Tibial nerve (tissue), 4 donors: ENCODE measurements around the gene YAE1. TPM values are rescaled to one million over a fixed set of nuclear protein-coding genes. Genes with fewer than 3 reads are reported as not detected.

Experiments used
- DNase-seq, 2 donors: peaks; one replicate each; pipeline ENCODE4 v3.0.0-alpha.2; 2019; ENCODE audit warnings: low spot score in 2 of 2
- H3K27ac ChIP-seq, 4 donors: fragments of 200-600 bp; sonication (generic) in 3 of 4; one replicate each; pipeline ENCODE4 v1.5.1; 2017 to 2019; ENCODE audit warnings: mild to moderate bottlenecking in 1 of 4
- H3K27me3 ChIP-seq, 2 donors: fragments of 200-600 bp; sonication (generic) in 1 of 2; one replicate each; pipeline versions ENCODE4 v1.5.1 to v1.6.0; 2017 to 2019
- H3K36me3 ChIP-seq, 3 donors: fragments of 200-600 bp; sonication (generic); one replicate each; pipeline ENCODE4 v1.5.1; 2018 to 2019
- H3K4me1 ChIP-seq, 4 donors: fragments of 200-600 bp; sonication (generic) in 3 of 4; one replicate each; pipeline ENCODE4 v1.5.1; 2017 to 2019
- H3K4me3 ChIP-seq, 4 donors: fragments of 200-600 bp; sonication (generic) in 3 of 4; one replicate each; pipeline ENCODE4 v1.5.1; 2017 to 2019; ENCODE audit warnings: mild to moderate bottlenecking in 1 of 4, moderate library complexity in 1 of 4
- H3K9me3 ChIP-seq, 4 donors: fragments of 200-600 bp; sonication (generic) in 3 of 4; one replicate each; pipeline ENCODE4 v1.5.1; 2017 to 2019
- EP300 ChIP-seq, 2 donors: sonication (generic); formaldehyde crosslinking; IDR thresholded peaks; one replicate each; pipeline ENCODE4 v1.6.1; 2017; ENCODE audit warnings: antibody characterized with exemption in 2 of 2, mild to moderate bottlenecking in 1 of 2
- POLR2A ChIP-seq, 2 donors: fragments of 450-650 bp; IDR thresholded peaks; one replicate each; pipeline ENCODE4 v1.6.1; 2017; ENCODE audit warnings: antibody characterized with exemption in 2 of 2, mild to moderate bottlenecking in 2 of 2, moderate library complexity in 2 of 2
- WGBS, 2 donors: methylation state at CpG; one replicate each; pipeline ENCODE4 v1.1.5; 2018; 5-methylcytosine and 5-hydroxymethylcytosine counted together
- total RNA-seq, 4 donors: library from RNA; depleted of rRNA; stranded (reverse); fragments of >200 nt; gene quantifications; one replicate each; pipeline ENCODE4 v1.1.0, GENCODE V29; 2016
- TF ChIP-seq, protein P1 (sequence below), 5 experiments: fragments of 200-600 bp in 3 of 5; fragments of 450-650 bp in 2 of 5; sonication (generic) in 3 of 5; IDR thresholded peaks; one replicate each; pipeline ENCODE4 v1.5.1; 2016 to 2019; ENCODE audit warnings: antibody characterized with exemption in 5 of 5, mild to moderate bottlenecking in 3 of 5, moderate library complexity in 2 of 5

YAE1 gene
- total RNA-seq, 4 donors from 2014 or later, result 7.1 to 29.3 (median 18.4) TPM

DNA sequence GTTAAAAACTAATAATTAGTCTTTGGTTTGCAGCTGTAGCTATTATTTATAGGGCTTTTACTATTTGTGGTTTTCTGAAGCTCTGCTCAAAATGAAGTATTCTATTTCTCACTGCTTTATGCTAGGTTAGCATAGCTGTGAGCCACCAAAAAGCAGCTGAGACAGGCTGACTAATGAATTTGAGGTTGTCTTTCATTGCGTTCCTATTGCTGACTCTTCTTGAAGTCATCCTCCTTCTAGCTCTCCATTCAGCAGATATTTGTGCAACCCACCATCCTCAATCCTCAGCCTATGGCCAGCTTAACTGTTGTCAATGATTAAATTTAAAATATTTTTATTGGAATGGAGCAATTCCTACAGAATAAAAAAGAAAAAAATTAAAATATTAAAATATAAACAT, 55.1 kb downstream of the YAE1 start:
- Histone ChIP-seq H3K9me3 (no peaks in the 10 kb centered on the region), H3K27ac (no peak overlapping the region), H3K4me1 (peaks cover 0 to 31% (median 15%) of the 10 kb centered on the region in 4 donors), H3K36me3 (no peaks in the 10 kb centered on the region), H3K4me3 (no peak overlapping the region), H3K27me3 (no peaks in the 10 kb centered on the region)
- TF ChIP-seq, protein P1, sequence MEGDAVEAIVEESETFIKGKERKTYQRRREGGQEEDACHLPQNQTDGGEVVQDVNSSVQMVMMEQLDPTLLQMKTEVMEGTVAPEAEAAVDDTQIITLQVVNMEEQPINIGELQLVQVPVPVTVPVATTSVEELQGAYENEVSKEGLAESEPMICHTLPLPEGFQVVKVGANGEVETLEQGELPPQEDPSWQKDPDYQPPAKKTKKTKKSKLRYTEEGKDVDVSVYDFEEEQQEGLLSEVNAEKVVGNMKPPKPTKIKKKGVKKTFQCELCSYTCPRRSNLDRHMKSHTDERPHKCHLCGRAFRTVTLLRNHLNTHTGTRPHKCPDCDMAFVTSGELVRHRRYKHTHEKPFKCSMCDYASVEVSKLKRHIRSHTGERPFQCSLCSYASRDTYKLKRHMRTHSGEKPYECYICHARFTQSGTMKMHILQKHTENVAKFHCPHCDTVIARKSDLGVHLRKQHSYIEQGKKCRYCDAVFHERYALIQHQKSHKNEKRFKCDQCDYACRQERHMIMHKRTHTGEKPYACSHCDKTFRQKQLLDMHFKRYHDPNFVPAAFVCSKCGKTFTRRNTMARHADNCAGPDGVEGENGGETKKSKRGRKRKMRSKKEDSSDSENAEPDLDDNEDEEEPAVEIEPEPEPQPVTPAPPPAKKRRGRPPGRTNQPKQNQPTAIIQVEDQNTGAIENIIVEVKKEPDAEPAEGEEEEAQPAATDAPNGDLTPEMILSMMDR (IDR thresholded peaks at IDR 0.05), result no peak
- no peak for TF ChIP-seq EP300 (IDR thresholded peaks at IDR 0.05)
- TF ChIP-seq POLR2A (IDR thresholded peaks at IDR 0.05), result no peak
- DNase-seq, result no peak
- 44 to 54% methylated on average over 1 of the region's 1 CpG for WGBS, 2 donors

- DNase-seq, result no peak
These were observed 55.7 kb downstream of the YAE1 start for GRCh38 chr7:39621784-39622411.

More at GRCh38 chr7:39621784-39622411, 55.7 kb downstream of the YAE1 start:
- peaks cover 0 to 37% (median 15%) of the 10 kb centered on the region in 4 donors for H3K4me1 ChIP-seq
- no peaks in the 10 kb centered on the region for H3K9me3 ChIP-seq
- WGBS, 2 donors, result 80 to 81% methylated on average over 1 of the region's 1 CpG
- TF ChIP-seq EP300 (IDR thresholded peaks at IDR 0.05), result no peak
- TF ChIP-seq, protein P1 (IDR thresholded peaks at IDR 0.05), result no peak
- no peaks in the 10 kb centered on the region for H3K27me3 ChIP-seq
- H3K36me3 ChIP-seq, result no peaks in the 10 kb centered on the region
- no peak overlapping the region for H3K4me3 ChIP-seq
- H3K27ac ChIP-seq, result peak overlapping the region in 1 of 4 donors; percentile 8

Other genes with a start within 250 kb of the YAE1 start
- 10 to 100 TPM; 16.7 to 38.2 (median 23.9) TPM for gene RALA, start 57.2 kb downstream of the YAE1 start, total RNA-seq